NB4 (cell line): ENCODE measurements around the gene RIMS4.
A peak's percentile ranks its signal among the peaks of the same experiment; 100 is the strongest.

ENCODE experiments used
- MYC ChIP-seq: IDR thresholded peaks from 2 replicates; pipeline ENCODE4 v1.6.1; 2011; ENCODE audit warnings: low read depth, low read length
- POLR2A ChIP-seq: IDR thresholded peaks from 2 replicates; pipeline ENCODE4 v1.6.1; 2011; ENCODE audit warnings: mild to moderate bottlenecking; ENCODE audit not compliant: insufficient read length; ENCODE audit errors: extremely low read depth
- TF ChIP-seq, protein P1 (sequence below): IDR thresholded peaks from one replicate; pipeline ENCODE4 v1.5.1; 2012; ENCODE audit warnings: low read depth, low read length
- TF ChIP-seq, protein P2 (sequence below): IDR thresholded peaks from 2 replicates; pipeline ENCODE4 v1.6.1; 2011; ENCODE audit warnings: low read depth, low read length

DNA sequence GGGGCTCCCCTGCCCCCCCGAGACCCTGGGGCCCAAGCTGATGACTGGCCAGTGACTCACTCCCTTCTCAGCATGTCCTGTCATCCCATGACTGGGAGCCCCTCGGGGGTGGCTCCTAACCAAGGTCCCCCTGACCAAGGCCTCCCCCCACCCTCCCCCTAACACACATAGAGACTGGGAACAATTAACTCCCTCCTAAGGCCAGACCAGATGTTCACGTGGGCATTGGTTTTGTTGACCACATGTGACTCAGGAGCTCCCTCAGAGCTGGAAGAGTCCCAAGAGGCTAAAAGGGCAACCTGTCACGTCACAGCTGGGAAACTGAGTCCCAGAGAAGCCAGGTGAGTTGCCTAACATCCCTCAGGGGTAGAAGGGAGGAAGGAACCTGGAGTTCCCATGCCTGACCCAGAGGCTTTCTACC, 105.8 kb downstream of the RIMS4 start:
- TF ChIP-seq, protein P1, sequence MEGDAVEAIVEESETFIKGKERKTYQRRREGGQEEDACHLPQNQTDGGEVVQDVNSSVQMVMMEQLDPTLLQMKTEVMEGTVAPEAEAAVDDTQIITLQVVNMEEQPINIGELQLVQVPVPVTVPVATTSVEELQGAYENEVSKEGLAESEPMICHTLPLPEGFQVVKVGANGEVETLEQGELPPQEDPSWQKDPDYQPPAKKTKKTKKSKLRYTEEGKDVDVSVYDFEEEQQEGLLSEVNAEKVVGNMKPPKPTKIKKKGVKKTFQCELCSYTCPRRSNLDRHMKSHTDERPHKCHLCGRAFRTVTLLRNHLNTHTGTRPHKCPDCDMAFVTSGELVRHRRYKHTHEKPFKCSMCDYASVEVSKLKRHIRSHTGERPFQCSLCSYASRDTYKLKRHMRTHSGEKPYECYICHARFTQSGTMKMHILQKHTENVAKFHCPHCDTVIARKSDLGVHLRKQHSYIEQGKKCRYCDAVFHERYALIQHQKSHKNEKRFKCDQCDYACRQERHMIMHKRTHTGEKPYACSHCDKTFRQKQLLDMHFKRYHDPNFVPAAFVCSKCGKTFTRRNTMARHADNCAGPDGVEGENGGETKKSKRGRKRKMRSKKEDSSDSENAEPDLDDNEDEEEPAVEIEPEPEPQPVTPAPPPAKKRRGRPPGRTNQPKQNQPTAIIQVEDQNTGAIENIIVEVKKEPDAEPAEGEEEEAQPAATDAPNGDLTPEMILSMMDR = no peak
- TF ChIP-seq POLR2A = no peak
- TF ChIP-seq MYC = no peak
- TF ChIP-seq, protein P2, sequence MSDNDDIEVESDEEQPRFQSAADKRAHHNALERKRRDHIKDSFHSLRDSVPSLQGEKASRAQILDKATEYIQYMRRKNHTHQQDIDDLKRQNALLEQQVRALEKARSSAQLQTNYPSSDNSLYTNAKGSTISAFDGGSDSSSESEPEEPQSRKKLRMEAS = peak; percentile 35
